DMS 273 (cell line): ENCODE measurements around the gene CTDSPL.

Experiments
- DNase-seq: peaks from one replicate; lab custom pipeline; 2025; ENCODE audit not compliant: unreplicated experiment; lab: John Stamatoyannopoulos, UW

The CTDSPL gene

DNA sequence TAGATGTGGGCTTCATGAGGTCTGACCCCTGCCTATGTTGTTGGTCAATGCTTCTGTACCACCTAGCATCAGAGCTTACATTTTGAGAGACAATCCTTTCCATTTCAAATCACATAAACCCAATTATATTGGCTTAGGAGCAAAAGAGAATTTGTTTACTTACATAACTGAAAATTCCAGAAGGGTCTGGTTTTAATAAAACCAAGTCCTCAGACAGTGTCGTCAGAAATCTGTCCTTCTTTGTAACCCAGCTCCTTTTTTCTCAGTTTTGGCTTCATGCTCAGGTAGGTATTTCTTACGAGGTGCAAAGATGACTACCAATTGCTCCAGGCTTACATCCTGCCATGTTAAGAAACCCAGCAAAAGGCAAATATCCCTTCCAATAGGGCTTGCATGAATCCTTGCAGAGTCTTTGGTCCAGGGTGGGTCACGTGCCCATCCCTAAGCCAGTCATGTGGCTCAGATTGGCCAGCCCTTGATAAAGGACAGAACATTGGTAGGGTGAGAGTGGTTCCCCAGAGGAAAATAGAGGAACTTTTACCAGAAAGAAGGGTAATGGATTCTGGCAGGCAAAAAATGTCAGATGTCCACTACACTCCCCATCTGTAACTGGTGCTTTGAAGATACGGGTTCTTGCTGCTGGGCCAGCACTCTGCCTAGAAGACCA lies 78.7 kb downstream of the CTDSPL start:
- no peak for DNase-seq

DNA sequence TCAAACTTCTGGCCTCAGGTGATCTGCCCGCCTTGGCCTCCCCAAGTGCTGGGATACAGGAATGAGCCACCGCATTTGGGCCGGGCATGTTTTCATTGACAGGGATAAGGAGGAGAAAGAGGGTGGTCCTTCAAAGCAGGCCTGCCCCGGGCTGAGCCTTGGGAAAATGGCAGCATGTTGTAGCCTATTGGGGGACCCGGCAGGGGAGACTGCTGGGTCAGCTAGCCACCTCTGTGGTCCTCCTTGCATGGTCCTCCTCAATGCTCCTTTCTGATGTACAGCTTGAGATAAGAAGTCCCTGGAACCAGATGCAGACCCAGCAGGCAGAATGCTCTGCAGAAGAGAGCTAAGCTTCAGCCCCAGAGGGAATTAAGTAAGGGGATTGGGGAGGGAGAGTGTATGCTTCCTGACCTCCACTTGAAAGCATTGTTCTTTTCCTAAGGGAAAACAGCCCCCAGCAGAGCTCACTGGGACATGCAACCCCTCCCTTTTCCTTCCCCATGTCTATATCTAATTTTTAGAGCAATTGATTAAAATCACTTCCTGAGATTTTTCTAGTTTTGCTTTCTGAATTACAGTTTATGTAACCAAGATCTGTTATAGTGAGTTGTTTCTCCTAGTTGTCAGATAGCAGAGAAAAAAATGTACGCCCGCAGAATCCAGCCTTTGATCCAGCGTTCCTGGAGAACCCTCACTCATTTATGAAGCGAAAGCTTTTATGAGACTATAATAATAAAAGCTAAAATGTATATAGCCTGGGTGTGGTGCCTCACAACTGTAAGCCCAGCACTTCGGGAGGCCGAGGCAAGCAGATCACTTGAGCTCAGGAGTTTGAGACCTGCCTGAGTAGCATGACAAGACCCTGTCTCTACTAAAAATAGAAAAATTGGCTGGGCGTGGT lies 80.2 kb downstream of the CTDSPL start:
- DNase-seq = peak; percentile 11

DNA sequence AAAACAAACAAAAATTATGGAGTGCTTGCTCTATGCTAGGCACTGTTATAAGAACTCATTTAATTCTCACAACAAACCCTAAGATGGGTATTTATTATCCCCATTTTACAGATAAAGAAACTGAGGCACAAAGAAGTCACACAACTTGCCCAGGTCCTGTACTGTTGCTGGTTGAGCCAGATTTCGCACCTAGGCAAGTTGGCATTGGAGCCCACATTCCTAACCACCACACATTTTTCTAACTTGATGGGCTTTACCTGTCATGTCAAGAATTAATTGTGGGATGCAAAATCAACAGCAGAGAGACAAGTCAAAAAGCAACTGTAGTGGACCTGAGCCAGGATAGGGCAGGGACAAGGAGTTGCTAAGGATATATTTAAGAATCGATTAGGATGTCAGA lies 81.0 kb downstream of the CTDSPL start:
- no peak for DNase-seq

GRCh38 chr3:37943126-37943525 lies 81.4 kb downstream of the CTDSPL start:
- no peak for DNase-seq

DNA sequence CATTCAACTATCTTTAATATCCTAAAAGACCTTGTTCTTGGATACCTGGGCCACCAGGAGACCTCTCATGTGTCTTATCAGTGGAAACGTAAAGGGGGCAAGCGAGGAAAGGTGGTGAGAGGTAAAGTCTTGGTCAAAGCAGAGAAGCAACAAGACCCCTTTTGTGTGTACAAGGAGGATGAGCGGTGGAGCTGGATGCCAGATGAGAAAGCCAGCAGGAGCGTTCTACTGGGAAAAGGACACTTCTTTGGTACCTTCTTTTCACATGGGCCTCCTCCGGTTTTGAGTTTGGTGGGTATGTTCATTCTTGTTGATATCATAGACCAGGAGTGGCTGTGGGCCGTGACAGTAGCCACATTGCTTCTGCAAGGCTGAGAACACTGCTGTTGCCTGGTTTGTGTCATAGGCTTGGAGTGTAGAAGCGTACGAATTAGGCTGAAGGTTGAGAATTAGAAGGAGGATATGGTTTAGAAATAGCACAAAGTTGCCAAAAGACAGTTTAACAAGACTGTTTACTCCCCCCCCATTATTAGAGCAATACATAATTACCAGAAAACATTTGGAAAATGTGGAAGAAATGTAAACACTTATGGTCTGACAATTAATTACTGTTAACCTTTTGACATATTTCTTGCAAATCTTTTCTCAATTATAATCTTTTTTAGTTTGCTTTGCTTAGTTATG lies 82.1 kb downstream of the CTDSPL start:
- no peak for DNase-seq

GRCh38 chr3:37944391-37944842 lies 82.7 kb downstream of the CTDSPL start:
- DNase-seq = peak; percentile 61

GRCh38 chr3:37945156-37945806 lies 83.6 kb downstream of the CTDSPL start:
- peak; percentile 29 for DNase-seq

GRCh38 chr3:37945807-37946530 lies 84.3 kb downstream of the CTDSPL start:
- peak; percentile 77 for DNase-seq

- no peak for DNase-seq
These were observed 84.8 kb downstream of the CTDSPL start for GRCh38 chr3:37946531-37946889.

GRCh38 chr3:37949866-37950265 lies 88.2 kb downstream of the CTDSPL start:
- DNase-seq = peak; percentile 14

- no peak for DNase-seq
These were observed 90.9 kb downstream of the CTDSPL start for GRCh38 chr3:37952564-37952963.

GRCh38 chr3:37953226-37953625 lies 91.5 kb downstream of the CTDSPL start:
- no peak for DNase-seq

DNA sequence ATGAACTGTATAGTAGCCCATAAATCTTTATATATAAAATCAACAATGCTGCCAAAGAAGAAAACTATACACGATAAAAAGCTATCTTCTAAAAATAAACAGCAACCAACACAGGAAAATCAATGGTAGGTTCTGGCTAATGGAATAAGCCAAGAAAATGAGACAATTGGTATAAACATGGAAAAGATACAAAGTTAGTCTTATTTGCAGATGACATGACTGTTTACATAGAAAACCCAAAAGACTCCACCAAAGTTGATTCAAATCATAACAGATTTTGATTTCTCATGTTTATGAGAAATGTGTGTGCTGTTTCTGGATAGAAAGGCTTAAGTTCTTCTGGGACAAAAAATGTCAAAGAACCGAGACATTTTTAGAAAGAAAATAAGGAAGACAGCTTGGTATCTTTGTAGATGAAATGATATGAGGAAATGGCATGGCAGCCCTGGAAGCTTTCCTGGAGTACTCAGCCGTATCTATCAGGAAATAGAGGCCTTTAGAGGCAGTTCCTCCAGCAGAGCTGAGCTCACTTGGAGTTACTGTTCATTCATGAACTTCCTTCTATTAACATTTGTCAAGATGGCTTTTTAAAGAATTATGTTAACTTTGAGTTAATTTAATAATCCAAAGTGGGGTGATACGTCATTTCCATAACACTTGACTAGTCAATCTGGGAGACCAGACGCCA lies 92.2 kb downstream of the CTDSPL start:
- DNase-seq = no peak

- no peak for DNase-seq
These were observed 93.2 kb downstream of the CTDSPL start for GRCh38 chr3:37954881-37955280.

- no peak for DNase-seq
These were observed 94.4 kb downstream of the CTDSPL start for GRCh38 chr3:37955918-37956707.

- DNase-seq = no peak
These were observed 95.3 kb downstream of the CTDSPL start for GRCh38 chr3:37956723-37957538.

GRCh38 chr3:37957539-37957936 lies 95.9 kb downstream of the CTDSPL start:
- DNase-seq = no peak
